Fibroblast of mammary gland (primary cell): ENCODE results near the gene RNF40.

Experiments
- DNase-seq: peaks from one replicate; pipeline ENCODE4 v3.0.0-alpha.2; 2010; ENCODE audit warnings: low read depth
- H3K4me3 ChIP-seq: 2 replicates; pipeline ENCODE4 v1.5.1; 2011; ENCODE audit warnings: low read depth, mild to moderate bottlenecking, low read length, moderate library complexity; ENCODE audit not compliant: control insufficient read depth
- TF ChIP-seq, protein P1 (sequence below): conservative IDR thresholded peaks from 2 replicates; pipeline ENCODE4 v1.5.1; 2011; ENCODE audit warnings: low read depth, low read length, inconsistent platforms; ENCODE audit not compliant: control insufficient read depth, insufficient read depth

The RNF40 gene

DNA sequence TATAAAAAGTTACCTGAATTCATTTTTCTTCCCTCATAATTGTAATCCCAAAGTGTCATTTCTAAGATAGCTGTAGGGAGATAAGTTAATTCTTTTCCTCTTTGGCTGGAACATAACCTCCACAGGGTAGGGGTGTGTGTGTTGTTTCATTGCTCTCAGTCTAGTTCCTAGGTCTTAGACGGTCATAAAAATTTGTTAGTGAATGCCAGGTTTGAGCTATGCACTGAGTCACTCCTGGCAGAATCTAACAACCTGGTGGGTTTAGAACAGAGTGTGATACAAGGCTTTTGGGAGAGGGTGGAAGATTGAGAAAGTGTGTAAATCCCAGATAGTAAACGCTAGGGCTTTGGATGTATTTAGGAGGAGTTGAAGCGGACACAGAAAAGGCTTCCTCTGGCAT lies 14.8 kb upstream of the RNF40 start:
- TF ChIP-seq, protein P1, sequence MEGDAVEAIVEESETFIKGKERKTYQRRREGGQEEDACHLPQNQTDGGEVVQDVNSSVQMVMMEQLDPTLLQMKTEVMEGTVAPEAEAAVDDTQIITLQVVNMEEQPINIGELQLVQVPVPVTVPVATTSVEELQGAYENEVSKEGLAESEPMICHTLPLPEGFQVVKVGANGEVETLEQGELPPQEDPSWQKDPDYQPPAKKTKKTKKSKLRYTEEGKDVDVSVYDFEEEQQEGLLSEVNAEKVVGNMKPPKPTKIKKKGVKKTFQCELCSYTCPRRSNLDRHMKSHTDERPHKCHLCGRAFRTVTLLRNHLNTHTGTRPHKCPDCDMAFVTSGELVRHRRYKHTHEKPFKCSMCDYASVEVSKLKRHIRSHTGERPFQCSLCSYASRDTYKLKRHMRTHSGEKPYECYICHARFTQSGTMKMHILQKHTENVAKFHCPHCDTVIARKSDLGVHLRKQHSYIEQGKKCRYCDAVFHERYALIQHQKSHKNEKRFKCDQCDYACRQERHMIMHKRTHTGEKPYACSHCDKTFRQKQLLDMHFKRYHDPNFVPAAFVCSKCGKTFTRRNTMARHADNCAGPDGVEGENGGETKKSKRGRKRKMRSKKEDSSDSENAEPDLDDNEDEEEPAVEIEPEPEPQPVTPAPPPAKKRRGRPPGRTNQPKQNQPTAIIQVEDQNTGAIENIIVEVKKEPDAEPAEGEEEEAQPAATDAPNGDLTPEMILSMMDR = no peak
- DNase-seq = peak; percentile 75
- H3K4me3 ChIP-seq = peak overlapping the region; percentile 60

DNA sequence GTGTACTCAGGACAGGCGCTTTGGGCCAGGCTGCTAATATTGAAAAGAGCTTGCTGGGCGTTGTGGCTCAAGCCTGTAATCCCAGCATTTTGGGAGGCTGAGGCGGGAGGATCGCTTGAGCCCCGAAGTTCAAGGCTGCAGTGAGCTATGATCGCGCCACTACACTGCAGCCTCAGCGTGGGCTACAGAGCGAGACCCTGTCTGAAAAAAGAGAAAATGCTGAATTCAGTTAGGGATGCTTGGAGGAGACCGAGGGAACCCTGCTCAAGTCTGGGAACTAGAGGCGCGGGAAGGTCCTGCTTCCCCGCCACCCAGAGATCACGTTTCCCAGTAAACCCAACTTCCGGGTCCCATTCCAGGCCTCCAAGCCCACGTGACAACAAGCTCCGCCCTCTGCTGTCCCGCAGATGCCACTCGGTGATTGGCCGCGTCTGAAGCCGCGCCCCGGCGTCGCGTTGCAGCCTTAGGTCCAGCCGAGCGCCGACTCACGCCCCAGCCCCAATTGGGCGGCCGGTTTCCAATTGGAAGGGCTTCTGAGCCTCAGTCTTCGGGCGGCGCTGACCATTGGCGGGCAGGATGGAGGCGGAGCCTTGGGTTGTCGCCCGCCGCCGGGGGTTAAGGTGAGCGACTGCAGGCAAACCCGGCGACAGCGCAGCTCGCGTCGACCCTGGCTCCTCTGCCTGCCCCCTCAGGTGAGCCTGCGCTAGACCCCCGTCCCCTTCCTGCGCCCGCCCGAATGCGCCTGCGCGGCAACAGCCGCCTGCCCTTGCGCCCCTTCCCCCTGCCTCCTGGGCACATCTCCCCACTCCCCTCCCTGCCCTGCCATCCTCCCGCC lies 14.1 kb upstream of the RNF40 start, which contains the start of gene PHKG2:
Gene PHKG2 (plus strand): TSS at position 627 of the 835 bp plus-strand sequence. CDS start 396 bp downstream, outside the sequence.
- peak within 1 kb of the TSS; percentile 72 for H3K4me3 ChIP-seq
- DNase-seq = peak; percentile 98
- TF ChIP-seq, protein P1 = no peak

DNA sequence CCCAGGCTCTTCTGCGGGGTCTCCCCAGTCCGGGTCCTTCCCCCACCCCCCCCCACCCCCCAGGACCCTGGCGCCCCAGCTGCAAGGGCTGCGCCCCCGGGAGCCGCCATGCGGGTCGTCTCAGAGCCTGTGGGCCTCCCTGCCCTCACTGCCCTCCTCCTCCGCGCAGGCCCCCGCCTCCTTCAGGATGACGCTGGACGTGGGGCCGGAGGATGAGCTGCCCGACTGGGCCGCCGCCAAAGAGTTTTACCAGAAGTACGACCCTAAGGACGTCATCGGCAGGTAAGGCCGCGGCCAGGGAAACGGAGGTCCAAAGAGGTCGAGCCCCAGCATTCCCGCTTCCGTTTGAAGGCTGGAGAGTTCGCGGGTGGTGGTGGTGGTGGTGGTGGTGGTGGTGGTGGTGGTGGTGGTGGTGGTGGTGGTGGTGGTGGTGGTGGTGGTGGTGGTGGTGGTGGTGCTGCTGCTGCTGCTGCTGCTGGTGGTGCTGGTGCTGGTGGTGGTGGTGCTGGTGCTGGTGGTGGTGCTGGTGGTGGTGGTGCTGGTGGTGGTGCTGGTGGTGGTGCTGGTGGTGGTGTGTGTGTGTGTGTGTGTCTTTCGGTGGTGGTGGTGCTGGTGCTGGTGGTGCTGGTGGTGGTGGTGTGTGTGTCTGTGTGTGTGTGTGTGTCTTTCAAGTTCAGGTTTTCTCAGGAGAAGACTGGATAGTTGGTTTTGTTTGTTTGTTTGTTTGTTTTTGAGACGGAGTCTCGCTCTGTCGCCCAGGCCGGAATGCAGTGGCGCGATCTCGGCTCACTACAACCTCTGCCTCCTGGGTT lies 13.3 kb upstream of the RNF40 start:
- DNase-seq = peak; percentile 50
- TF ChIP-seq, protein P1 = no peak
- H3K4me3 ChIP-seq = peak overlapping the region; percentile 72

DNA sequence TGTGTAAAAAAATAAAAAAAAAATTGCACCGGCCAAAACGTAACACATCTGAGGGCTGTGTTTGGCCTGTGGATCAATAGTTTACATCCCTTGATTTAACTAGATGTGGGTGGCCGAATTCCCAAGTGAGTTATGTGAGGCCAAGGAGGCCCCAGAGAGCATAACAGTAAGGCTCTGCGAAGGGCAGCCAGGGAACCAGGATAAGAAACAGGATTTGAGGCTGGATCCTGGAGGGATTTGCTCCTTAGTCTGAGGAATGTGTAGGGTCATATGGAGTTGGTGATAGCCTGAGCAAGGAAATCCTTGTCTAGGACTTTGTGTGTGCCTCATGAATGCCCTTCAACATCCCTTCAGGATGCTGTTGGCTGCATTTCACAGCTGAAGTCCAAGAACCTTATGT lies 11.9 kb upstream of the RNF40 start:
- no peak overlapping the region for H3K4me3 ChIP-seq
- TF ChIP-seq, protein P1 = no peak
- DNase-seq = no peak

DNA sequence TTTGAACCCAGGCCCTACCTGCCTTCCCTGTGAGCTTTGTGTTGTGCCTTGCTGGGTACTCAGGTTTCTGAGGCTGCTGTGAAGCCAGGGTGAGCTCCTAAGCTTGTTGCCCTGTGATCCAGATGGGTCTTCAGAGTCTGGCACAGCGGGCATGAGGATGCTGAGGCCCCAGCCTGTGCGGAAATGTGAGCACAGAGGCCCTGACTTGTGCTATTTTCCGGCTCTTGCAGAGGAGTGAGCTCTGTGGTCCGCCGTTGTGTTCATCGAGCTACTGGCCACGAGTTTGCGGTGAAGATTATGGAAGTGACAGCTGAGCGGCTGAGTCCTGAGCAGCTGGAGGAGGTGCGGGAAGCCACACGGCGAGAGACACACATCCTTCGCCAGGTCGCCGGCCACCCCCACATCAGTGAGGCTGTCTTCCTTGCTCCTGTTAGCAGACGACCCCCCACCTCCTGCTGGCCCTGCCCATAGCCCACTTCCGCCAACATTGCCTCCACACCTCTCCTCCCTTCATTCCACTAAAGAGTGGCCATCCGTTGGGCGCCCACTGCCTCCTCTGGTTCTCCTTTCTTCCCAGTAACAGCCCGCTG lies 11.2 kb upstream of the RNF40 start:
- TF ChIP-seq, protein P1 = no peak
- no peak for DNase-seq

DNA sequence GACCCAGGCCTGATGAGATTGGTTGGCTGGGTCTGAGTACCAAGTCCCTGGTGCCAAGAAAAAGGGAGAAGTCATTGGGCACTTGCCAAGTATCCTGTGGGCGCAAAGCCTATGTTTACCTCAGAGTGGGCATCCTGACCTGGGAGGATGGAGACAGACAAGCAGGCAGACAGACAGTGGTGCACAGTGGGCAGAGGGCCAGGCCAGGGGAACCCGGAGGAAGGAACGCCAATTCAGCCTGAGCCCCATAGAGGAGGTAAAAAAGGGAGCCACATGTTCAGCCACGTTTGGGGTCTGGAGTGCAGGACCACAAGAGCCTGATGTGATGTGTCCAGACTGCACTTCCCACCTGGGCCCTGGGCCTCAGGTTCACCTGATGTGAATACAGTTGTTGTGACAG lies 8.5 kb upstream of the RNF40 start:
- TF ChIP-seq, protein P1 = no peak
- no peak overlapping the region for H3K4me3 ChIP-seq

More for the DNA sequence above, 11.2 kb upstream of the RNF40 start:
- H3K4me3 ChIP-seq = no peak overlapping the region

More for the DNA sequence above, 8.5 kb upstream of the RNF40 start:
- no peak for DNase-seq
